A673 (cell line): ENCODE data around the gene NEMP2. TPM values are rescaled to one million over a fixed set of nuclear protein-coding genes. Genes with fewer than 3 reads are reported as not detected.
"Not testable (repeated sequence)": the region's sequence is repeated elsewhere in the genome, so short reads cannot be mapped to it uniquely, and the experiment has no call there.

Experiments
- BruUV-seq: library from RNA; stranded (reverse); fragments of 400-500 nt; replicated peaks from 2 replicates; lab custom pipeline; 2021; lab: Mats Ljungman, UMichigan
- CTCF ChIA-PET: fragments of 300-600 bp; sonication (Branson Sonifier 250); formaldehyde crosslinking; loops from one replicate; lab custom pipeline; 2022; ENCODE audit warnings: antibody characterized with exemption; lab: Charles Lee
- POLR2A ChIA-PET: fragments of 300-600 bp; sonication (Branson Sonifier 250); formaldehyde crosslinking; loops from one replicate; lab custom pipeline; 2022; ENCODE audit warnings: antibody characterized with exemption; ENCODE audit not compliant: low non-redundant PET; lab: Charles Lee
- DNase-seq: peaks from one replicate; pipeline ENCODE4 v3.0.0-alpha.2; 2015; ENCODE audit warnings: low spot score
- H3K27ac ChIP-seq: fragments of 200-600 bp; sonication (generic); 2 replicates; pipeline ENCODE4 v1.5.1; 2016; ENCODE audit warnings: mixed run types, low read depth, mild to moderate bottlenecking, mixed read lengths, antibody characterized with exemption, low read length; ENCODE audit not compliant: poor library complexity, severe bottlenecking
- H3K27me3 ChIP-seq: fragments of 200-600 bp; sonication (generic); replicated peaks from 2 replicates; pipeline ENCODE4 v1.6.1; 2017; ENCODE audit warnings: mixed run types, low read depth, mild to moderate bottlenecking, mixed read lengths, antibody characterized with exemption, low read length; ENCODE audit not compliant: insufficient read depth, poor library complexity
- H3K36me3 ChIP-seq: fragments of 200-600 bp; sonication (generic); 2 replicates; pipeline ENCODE4 v1.6.1; 2016; ENCODE audit warnings: mixed run types, mild to moderate bottlenecking, mixed read lengths, antibody characterized with exemption, low read length; ENCODE audit not compliant: insufficient read depth, poor library complexity, severe bottlenecking
- H3K4me1 ChIP-seq: fragments of 200-600 bp; sonication (generic); 2 replicates; pipeline ENCODE4 v1.6.1; 2017; ENCODE audit warnings: mixed run types, mild to moderate bottlenecking, mixed read lengths, antibody characterized with exemption, low read length; ENCODE audit not compliant: insufficient read depth, poor library complexity, severe bottlenecking
- H3K4me3 ChIP-seq: fragments of 200-600 bp; sonication (generic); 2 replicates; pipeline ENCODE4 v1.5.1; 2016; ENCODE audit warnings: low read depth, mixed run types, mild to moderate bottlenecking, mixed read lengths, low read length; ENCODE audit not compliant: poor library complexity, severe bottlenecking
- H3K9me3 ChIP-seq: fragments of 200-600 bp; sonication (generic); 2 replicates; pipeline ENCODE4 v1.6.1; 2016; ENCODE audit warnings: mixed run types, low read depth, mild to moderate bottlenecking, mixed read lengths, antibody characterized with exemption, low read length; ENCODE audit not compliant: poor library complexity, severe bottlenecking
- EZH2 ChIP-seq: fragments of 200-600 bp; sonication (generic); IDR thresholded peaks from 2 replicates; pipeline ENCODE4 v1.6.1; 2017; ENCODE audit warnings: borderline replicate concordance, low read depth, mild to moderate bottlenecking, mixed read lengths, antibody characterized with exemption, low read length; ENCODE audit not compliant: poor library complexity, severe bottlenecking
- intact Hi-C: fragments of 100-400 bp; cut with micrococcal nuclease; formaldehyde crosslinking; loops from one replicate; pipeline ENCODE4 v1.10.0; 2022; ENCODE audit not compliant: unreplicated experiment
- total RNA-seq: library from RNA; stranded (reverse); gene quantifications from 2 replicates; pipeline ENCODE4 v1.2.3, GENCODE V29; 2021
- TF ChIP-seq, protein P1 (sequence below): fragments of 300-800, 200-600 bp; sonication (generic); conservative IDR thresholded peaks from 2 replicates; pipeline ENCODE4 v1.5.1; 2017; ENCODE audit warnings: low read depth, mild to moderate bottlenecking, antibody characterized with exemption, low read length, moderate library complexity, mixed read lengths

Gene NEMP2
- total RNA-seq, 1 experiment from 2014 or later, result 12.6 TPM

- no peak overlapping the region for H3K27ac ChIP-seq
- ChIA-PET POLR2A (no interaction called here), CTCF (interaction anchor here (0.6 kb wide), 1 partner anchor 852 kb away, joined by 4 read pairs; no protein-coding TSS in a partner anchor)
- no peaks in the 10 kb centered on the region for H3K4me1 ChIP-seq
- no TSS peak for BruUV-seq
- H3K9me3 ChIP-seq, result no peaks in the 10 kb centered on the region
- peak; percentile 36 for DNase-seq
- intact Hi-C loops, result loop anchor here (2.0 to 10.0 kb wide), 2 partner anchors 176 to 422 kb away; no protein-coding TSS in a partner anchor
- no peak overlapping the region for H3K4me3 ChIP-seq
- no peak for TF ChIP-seq EZH2
- TF ChIP-seq, protein P1, sequence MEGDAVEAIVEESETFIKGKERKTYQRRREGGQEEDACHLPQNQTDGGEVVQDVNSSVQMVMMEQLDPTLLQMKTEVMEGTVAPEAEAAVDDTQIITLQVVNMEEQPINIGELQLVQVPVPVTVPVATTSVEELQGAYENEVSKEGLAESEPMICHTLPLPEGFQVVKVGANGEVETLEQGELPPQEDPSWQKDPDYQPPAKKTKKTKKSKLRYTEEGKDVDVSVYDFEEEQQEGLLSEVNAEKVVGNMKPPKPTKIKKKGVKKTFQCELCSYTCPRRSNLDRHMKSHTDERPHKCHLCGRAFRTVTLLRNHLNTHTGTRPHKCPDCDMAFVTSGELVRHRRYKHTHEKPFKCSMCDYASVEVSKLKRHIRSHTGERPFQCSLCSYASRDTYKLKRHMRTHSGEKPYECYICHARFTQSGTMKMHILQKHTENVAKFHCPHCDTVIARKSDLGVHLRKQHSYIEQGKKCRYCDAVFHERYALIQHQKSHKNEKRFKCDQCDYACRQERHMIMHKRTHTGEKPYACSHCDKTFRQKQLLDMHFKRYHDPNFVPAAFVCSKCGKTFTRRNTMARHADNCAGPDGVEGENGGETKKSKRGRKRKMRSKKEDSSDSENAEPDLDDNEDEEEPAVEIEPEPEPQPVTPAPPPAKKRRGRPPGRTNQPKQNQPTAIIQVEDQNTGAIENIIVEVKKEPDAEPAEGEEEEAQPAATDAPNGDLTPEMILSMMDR, result peak; percentile 55; the same call in 1 of the 2 replicates
- no peaks in the 10 kb centered on the region for H3K36me3 ChIP-seq
- no peaks in the 10 kb centered on the region for H3K27me3 ChIP-seq
Observed at GRCh38 chr2:190511104-190511503, 23.4 kb downstream of the NEMP2 start.

GRCh38 chr2:190509895-190510294 lies 24.6 kb downstream of the NEMP2 start:
- intact Hi-C loops, result loop anchor here (2.0 to 10.0 kb wide), 2 partner anchors 175 to 421 kb away; no protein-coding TSS in a partner anchor
- H3K4me3 ChIP-seq, H3K4me1 ChIP-seq, H3K36me3 ChIP-seq, DNase-seq, H3K27ac ChIP-seq, BruUV-seq, CTCF ChIA-PET, H3K9me3 ChIP-seq, H3K27me3 ChIP-seq, POLR2A ChIA-PET: not testable (repeated sequence)

DNA sequence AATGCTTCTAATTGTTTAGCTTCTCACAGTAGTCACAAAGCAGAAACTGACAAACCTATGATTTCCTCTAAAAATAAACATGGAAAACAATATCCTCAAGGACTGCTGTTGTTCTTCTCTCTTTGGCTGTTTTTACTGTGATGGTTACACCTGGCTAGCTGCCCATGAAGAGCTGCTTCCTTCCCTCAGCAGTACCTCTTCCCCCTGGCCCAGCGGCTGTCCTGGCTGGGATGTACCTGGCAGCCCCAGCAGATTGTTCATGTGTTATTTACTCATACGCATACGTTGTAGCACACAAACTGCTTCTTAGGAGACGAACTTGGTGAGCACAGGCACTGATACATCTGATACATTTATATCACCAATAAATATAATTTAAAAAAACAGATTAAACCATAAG lies 27.4 kb downstream of the NEMP2 start:
- DNase-seq, result no peak
- ChIA-PET POLR2A (no interaction called here), CTCF (no interaction called here)
- Histone ChIP-seq H3K4me3 (no peak overlapping the region), H3K9me3 (no peaks in the 10 kb centered on the region), H3K27ac (no peak overlapping the region), H3K4me1 (no peaks in the 10 kb centered on the region), H3K27me3 (no peaks in the 10 kb centered on the region), H3K36me3 (no peaks in the 10 kb centered on the region)
- TF ChIP-seq, protein P1, result no peak
- TF ChIP-seq EZH2, result no peak
- BruUV-seq, result no TSS peak
- intact Hi-C loops, result no loop called here

DNA sequence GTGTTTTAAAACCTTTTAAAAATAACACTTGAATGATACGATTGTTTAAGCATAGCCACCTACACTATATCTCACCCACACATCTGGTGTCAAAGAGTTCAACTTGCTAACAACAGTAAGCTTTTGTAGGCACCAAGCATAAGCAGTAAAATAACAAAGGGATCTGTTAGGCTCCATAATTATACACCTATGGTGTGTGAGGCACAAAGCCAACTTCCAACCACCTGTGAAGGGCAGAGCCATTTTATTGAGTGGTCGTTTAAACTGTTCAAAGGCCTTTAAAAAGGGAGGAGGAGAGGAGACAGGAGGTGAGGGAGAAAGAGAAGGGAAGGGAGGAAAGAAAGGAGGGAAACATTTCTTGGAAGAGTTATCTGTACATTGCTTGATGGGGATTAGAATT lies 27.9 kb downstream of the NEMP2 start:
- DNase-seq, result no peak
- H3K4me1 ChIP-seq, result no peaks in the 10 kb centered on the region
- no peak overlapping the region for H3K4me3 ChIP-seq
- BruUV-seq, result no TSS peak
- intact Hi-C loops, result no loop called here
- POLR2A ChIA-PET, result no interaction called here
- CTCF ChIA-PET, result no interaction called here
- H3K27ac ChIP-seq, result no peak overlapping the region
- no peaks in the 10 kb centered on the region for H3K36me3 ChIP-seq
- TF ChIP-seq, protein P1, result no peak
- no peak for TF ChIP-seq EZH2
- H3K9me3 ChIP-seq, result no peaks in the 10 kb centered on the region
- H3K27me3 ChIP-seq, result no peaks in the 10 kb centered on the region
